Measurements from ENCODE around the gene DNMT1. TPM values are rescaled to one million over a fixed set of nuclear protein-coding genes. Genes with fewer than 3 reads are reported as not detected.

DNMT1 gene
- total RNA-seq, 4 donors from 2014 or later, result 29.5 to 80.6 (median 48.4) TPM

DNA sequence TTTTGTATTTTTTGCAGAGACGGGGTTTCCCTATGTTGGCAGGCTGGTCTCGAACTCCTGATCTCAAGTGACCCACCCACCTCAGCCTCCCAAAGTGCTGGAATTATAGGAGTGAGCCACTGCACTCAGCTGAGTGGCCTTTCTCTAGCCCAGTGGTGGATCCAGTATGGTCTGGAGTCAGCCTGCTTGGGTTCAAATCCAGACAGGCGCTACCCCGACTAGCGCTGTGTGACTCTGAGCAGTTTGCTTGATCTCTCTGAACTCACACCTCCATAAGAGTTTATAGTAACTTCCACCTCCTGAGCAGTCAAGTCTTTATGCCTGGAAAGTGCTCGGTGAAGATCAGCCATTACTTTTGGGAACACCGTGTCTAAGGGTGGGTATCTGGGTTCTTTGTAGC lies 25.9 kb upstream of the DNMT1 start:
- Histone ChIP-seq H3K4me1 (peaks cover 0 to 2% (median 0%) of the 10 kb centered on the region in 3 donors), H3K27ac (no peak overlapping the region), H3K4me3 (no peak overlapping the region), H3K27me3 (no peaks in the 10 kb centered on the region), H3K9me3 (no peaks in the 10 kb centered on the region), H3K36me3 (peaks cover 0 to 17% (median 0%) of the 10 kb centered on the region in 3 donors)
- WGBS, 2 donors, result 55 to 87% methylated on average over 2 to 7 of the region's 7 CpGs
- no peak for TF ChIP-seq POLR2A (IDR thresholded peaks at IDR 0.05)
- TF ChIP-seq, protein P1, sequence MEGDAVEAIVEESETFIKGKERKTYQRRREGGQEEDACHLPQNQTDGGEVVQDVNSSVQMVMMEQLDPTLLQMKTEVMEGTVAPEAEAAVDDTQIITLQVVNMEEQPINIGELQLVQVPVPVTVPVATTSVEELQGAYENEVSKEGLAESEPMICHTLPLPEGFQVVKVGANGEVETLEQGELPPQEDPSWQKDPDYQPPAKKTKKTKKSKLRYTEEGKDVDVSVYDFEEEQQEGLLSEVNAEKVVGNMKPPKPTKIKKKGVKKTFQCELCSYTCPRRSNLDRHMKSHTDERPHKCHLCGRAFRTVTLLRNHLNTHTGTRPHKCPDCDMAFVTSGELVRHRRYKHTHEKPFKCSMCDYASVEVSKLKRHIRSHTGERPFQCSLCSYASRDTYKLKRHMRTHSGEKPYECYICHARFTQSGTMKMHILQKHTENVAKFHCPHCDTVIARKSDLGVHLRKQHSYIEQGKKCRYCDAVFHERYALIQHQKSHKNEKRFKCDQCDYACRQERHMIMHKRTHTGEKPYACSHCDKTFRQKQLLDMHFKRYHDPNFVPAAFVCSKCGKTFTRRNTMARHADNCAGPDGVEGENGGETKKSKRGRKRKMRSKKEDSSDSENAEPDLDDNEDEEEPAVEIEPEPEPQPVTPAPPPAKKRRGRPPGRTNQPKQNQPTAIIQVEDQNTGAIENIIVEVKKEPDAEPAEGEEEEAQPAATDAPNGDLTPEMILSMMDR (IDR thresholded peaks at IDR 0.05), result no peak
- intact Hi-C loops (cut with DNase I), result no loop called here
- DNase-seq, result no peak

DNA sequence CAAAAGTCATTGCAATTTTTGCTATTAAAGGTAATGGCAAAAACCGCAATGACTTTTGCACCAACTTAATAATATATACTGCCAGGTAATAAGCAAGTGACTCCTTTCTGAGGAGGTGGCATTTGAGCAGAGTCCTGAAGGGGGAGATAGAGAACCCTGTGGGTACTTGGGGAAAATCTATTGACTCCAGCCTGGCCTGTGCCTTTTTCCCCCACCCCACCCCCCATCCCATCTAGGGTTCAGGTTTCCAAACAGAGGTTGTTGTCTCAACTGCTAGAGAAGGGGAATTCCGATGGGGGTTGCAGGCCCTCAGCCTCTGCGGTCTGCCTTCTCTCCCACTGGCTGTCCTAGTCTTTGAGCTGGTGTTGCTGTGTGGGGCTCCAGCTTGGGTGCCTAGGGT lies 24.9 kb upstream of the DNMT1 start:
- intact Hi-C loops (cut with DNase I), result no loop called here

DNA sequence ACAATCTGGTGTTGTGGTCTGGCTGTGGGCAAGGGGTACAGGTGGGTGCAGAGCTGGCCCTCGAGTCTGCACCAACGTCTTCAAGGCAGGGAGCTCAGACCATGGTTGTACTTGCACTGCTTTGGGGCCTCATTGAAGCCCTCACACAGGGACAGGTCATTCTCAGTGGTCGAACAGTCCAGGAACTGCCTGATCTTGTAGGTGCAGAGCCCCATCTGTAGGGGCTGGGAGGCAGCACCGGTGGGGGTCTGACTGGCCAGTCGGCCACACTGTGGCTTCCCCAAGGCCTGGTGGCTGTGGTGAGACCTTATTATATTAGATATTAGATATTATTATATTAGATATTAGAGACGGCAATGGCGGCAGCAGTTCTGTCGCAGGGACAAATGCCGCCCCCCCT lies 22.3 kb upstream of the DNMT1 start:
- intact Hi-C loops (cut with DNase I), result no loop called here
- WGBS, 2 donors, result 87 to 91% methylated on average over 6 to 7 of the region's 9 CpGs
- Histone ChIP-seq H3K4me3 (no peak overlapping the region), H3K36me3 (no peaks in the 10 kb centered on the region), H3K4me1 (no peaks in the 10 kb centered on the region), H3K9me3 (no peaks in the 10 kb centered on the region), H3K27me3 (no peaks in the 10 kb centered on the region), H3K27ac (no peak overlapping the region)
- no peak for DNase-seq
- TF ChIP-seq, protein P1 (IDR thresholded peaks at IDR 0.05), result no peak
- TF ChIP-seq POLR2A (IDR thresholded peaks at IDR 0.05), result no peak

More for the DNA sequence above, 24.9 kb upstream of the DNMT1 start:
- Histone ChIP-seq H3K27me3 (no peaks in the 10 kb centered on the region), H3K4me1 (no peaks in the 10 kb centered on the region), H3K9me3 (no peaks in the 10 kb centered on the region), H3K36me3 (peaks cover 0 to 16% (median 0%) of the 10 kb centered on the region in 3 donors), H3K4me3 (no peak overlapping the region), H3K27ac (no peak overlapping the region)
- DNase-seq, result no peak
- TF ChIP-seq, protein P1 (IDR thresholded peaks at IDR 0.05), result peak in 2 of 6 experiments; percentile 20 to 28
- no peak for TF ChIP-seq POLR2A (IDR thresholded peaks at IDR 0.05)
- WGBS, 2 donors, result 34 to 46% methylated on average over 2 to 3 of the region's 3 CpGs

DNA sequence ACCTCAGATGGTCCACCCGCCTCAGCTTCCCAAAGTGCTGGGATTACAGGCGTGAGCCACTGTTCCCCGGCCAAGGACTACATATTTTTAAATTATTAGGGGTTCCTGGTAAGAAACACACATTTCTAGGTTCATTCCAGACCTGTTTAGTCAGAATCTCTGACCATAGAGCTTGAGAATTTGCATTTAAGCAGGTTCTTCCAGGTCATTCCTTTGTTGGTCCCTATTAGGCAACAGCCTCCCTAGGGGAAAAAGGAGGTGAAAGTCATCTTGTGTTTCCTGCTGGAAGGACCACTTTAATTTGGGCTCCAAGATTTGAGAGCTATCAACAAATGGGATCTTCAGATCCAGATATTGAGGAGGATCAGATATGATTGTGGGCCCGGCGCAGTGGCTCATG lies 20.0 kb upstream of the DNMT1 start:
- DNase-seq, result no peak
- no peak overlapping the region for H3K4me3 ChIP-seq
- WGBS, 2 donors, result 70 to 84% methylated on average over 3 to 5 of the region's 5 CpGs
- H3K27ac ChIP-seq, result no peak overlapping the region
- H3K36me3 ChIP-seq, result no peaks in the 10 kb centered on the region
- no peak for TF ChIP-seq POLR2A (IDR thresholded peaks at IDR 0.05)
- TF ChIP-seq, protein P1 (IDR thresholded peaks at IDR 0.05), result no peak
- no peaks in the 10 kb centered on the region for H3K27me3 ChIP-seq
- H3K4me1 ChIP-seq, result no peaks in the 10 kb centered on the region
- intact Hi-C loops (cut with DNase I), result no loop called here
- H3K9me3 ChIP-seq, result no peaks in the 10 kb centered on the region

DNA sequence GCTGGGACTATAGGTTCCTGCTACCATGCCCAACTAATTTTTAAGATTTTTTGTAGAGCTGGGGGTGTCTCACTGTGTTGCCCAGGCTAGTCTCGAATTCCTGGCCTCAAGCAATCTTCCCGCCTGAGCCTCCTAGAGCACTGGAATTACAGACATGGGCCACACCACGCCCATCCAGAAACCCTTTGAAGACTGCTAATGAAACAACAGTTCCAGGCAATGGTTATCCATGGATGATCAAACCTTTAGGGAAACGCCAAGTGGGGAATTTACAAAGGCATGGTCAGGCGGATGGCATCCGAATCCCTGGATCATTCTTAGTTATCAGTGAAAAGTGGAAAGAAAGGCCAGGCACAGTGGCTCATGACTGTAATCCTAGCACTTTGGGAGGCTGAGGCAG lies 16.9 kb upstream of the DNMT1 start:
- DNase-seq, result no peak
- H3K36me3 ChIP-seq, result no peaks in the 10 kb centered on the region
- H3K9me3 ChIP-seq, result no peaks in the 10 kb centered on the region
- no peak overlapping the region for H3K4me3 ChIP-seq
- TF ChIP-seq POLR2A (IDR thresholded peaks at IDR 0.05), result no peak
- TF ChIP-seq, protein P1 (IDR thresholded peaks at IDR 0.05), result no peak
- H3K27me3 ChIP-seq, result no peaks in the 10 kb centered on the region
- intact Hi-C loops (cut with DNase I), result no loop called here
- no peak overlapping the region for H3K27ac ChIP-seq
- WGBS, 2 donors, result 20 to 79% methylated on average over 1 to 5 of the region's 6 CpGs
- no peaks in the 10 kb centered on the region for H3K4me1 ChIP-seq

Measured in esophagus squamous epithelium (tissue), 5 donors.